GM18858 (cell line): ENCODE results near the gene PITPNB.

Experiments used
- ATAC-seq: cut with Tn5 transposase; IDR thresholded peaks from one replicate; pipeline ENCODE4 v1.9.1; 2021; ENCODE audit not compliant: unreplicated experiment

Gene PITPNB

GRCh38 chr22:27881421-27881820 lies 37.6 kb downstream of the PITPNB start:
- no peak for ATAC-seq

- no peak for ATAC-seq
These were observed 38.2 kb downstream of the PITPNB start for GRCh38 chr22:27880778-27881394.

GRCh38 chr22:27879923-27880322 lies 39.1 kb downstream of the PITPNB start:
- no peak for ATAC-seq

GRCh38 chr22:27878541-27878940 lies 40.5 kb downstream of the PITPNB start:
- no peak for ATAC-seq

GRCh38 chr22:27877501-27877900 lies 41.6 kb downstream of the PITPNB start:
- no peak for ATAC-seq

- ATAC-seq, result no peak
These were observed 42.4 kb downstream of the PITPNB start for GRCh38 chr22:27876684-27877083.

GRCh38 chr22:27875951-27876350 lies 43.1 kb downstream of the PITPNB start:
- no peak for ATAC-seq

- ATAC-seq, result no peak
These were observed 44.3 kb downstream of the PITPNB start for GRCh38 chr22:27874764-27875163.

- no peak for ATAC-seq
These were observed 44.9 kb downstream of the PITPNB start for GRCh38 chr22:27874185-27874584.

GRCh38 chr22:27873472-27873871 lies 45.6 kb downstream of the PITPNB start:
- no peak for ATAC-seq

- ATAC-seq, result no peak
These were observed 46.6 kb downstream of the PITPNB start for GRCh38 chr22:27872488-27872887.

- no peak for ATAC-seq
These were observed 47.6 kb downstream of the PITPNB start for GRCh38 chr22:27871306-27872014.

- no peak for ATAC-seq
These were observed 48.5 kb downstream of the PITPNB start for GRCh38 chr22:27870234-27871191.

- no peak for ATAC-seq
These were observed 50.2 kb downstream of the PITPNB start for GRCh38 chr22:27868732-27869282.

- no peak for ATAC-seq
These were observed 50.9 kb downstream of the PITPNB start for GRCh38 chr22:27867953-27868731.

- no peak for ATAC-seq
These were observed 51.7 kb downstream of the PITPNB start for GRCh38 chr22:27867085-27867952.

- no peak for ATAC-seq
These were observed 52.6 kb downstream of the PITPNB start for GRCh38 chr22:27866135-27867084.

GRCh38 chr22:27865496-27865895 lies 53.6 kb downstream of the PITPNB start:
- no peak for ATAC-seq
